Mononuclear cell (primary cell): ENCODE measurements around the gene PJA1. TPM values are rescaled to one million over a fixed set of nuclear protein-coding genes. Genes with fewer than 3 reads are reported as not detected.

Source experiments
- H3K27me3 ChIP-seq: 2 replicates; pipeline ENCODE4 v1.6.0; 2011; ENCODE audit warnings: low read length, control low read depth; ENCODE audit not compliant: insufficient read depth
- H3K4me1 ChIP-seq: 2 replicates; pipeline ENCODE4 v1.5.1; 2011; ENCODE audit warnings: mild to moderate bottlenecking, low read length, control low read depth; ENCODE audit not compliant: insufficient read depth
- H3K4me3 ChIP-seq: 2 replicates; pipeline ENCODE4 v1.5.1; 2011; ENCODE audit warnings: mild to moderate bottlenecking, low read length, moderate library complexity
- H3K9me3 ChIP-seq: 2 replicates; pipeline ENCODE4 v1.5.1; 2011; ENCODE audit warnings: low read depth, mild to moderate bottlenecking, control low read depth, low read length
- total RNA-seq: library from RNA; depleted of rRNA; stranded (reverse); fragments of >200 nt; gene quantifications from one replicate; pipeline ENCODE4 v1.2.3, GENCODE V29; 2012

Gene PJA1
- total RNA-seq, 1 donor = 15.8 TPM

DNA sequence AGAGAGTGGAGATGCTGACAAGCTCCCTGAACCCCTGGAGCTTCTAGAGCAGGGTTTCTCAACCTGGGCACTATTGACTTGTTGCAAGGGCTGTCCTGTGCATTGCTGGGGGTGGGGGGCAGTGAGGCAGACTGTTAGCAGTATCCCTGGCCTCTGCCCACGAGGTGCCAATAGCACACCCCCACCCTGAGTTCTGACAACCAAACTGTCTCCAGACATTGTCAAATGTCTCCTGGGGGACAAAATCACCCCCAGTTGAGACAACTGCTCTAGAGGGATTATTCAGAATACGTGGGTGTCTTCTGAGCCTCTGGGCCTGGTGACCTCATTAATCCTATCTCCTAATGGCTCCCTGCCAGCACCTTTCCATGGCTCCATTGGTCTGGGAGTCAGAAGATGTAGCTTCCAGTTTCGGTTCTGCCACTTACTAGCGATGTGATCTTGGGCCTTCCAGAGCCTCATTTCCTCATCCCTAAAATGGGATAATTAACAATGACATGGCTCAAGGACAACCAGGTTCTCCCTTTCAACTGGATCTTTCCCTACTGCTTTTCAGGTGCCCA, 17.6 kb upstream of the PJA1 start:
- no peak overlapping the region for H3K4me3 ChIP-seq
- no peaks in the 10 kb centered on the region for H3K27me3 ChIP-seq
- no peaks in the 10 kb centered on the region for H3K4me1 ChIP-seq
- H3K9me3 ChIP-seq = no peaks in the 10 kb centered on the region

DNA sequence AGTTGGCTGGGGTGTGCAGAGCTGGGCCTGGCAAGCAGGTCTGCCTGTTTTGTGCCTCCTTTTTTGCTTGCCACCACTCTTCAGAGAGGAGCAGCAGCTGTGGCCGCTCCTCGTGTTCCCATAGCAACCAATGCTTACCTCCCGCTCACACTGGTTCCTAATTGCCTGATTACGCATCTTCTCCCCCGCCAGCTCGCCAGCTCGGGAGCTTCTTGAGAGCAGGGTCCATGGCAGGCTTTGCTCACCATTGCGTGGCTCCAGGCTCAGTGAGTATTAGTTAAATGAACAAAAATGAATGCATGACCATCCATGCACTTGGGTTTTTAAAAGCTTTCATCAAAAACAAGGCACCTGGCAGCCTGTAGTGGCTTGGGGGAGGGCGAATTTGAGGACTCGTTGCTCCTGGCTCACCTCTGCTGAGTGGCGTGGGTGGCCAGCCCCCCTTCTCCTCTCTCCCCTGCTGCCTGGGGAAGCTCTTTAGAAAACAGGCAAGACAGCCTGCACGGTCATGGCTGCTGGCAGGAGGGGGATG, 14.2 kb upstream of the PJA1 start:
- Histone ChIP-seq H3K4me3 (no peak overlapping the region), H3K27me3 (no peaks in the 10 kb centered on the region), H3K4me1 (no peaks in the 10 kb centered on the region), H3K9me3 (no peaks in the 10 kb centered on the region)

DNA sequence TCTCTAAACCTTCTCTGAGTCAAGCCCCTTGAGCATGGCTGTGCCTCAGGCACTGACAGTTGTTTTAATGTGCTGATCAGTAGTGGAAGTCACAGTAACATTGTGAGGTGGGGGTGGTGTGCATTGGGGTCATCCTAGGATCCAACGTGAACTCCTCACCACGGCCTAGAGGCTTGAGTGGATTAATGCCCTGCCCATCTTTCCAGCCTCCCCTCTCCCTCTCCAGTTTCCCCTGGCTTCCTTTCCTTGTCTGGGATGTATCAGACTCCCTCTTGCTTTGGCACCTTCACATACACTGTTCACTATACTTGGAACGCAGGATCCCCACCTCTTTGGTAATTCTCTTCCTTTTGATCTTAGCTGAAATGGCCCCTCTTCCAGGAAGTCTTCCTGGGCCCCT, 13.3 kb upstream of the PJA1 start:
- H3K4me1 ChIP-seq = no peaks in the 10 kb centered on the region
- no peak overlapping the region for H3K4me3 ChIP-seq
- H3K9me3 ChIP-seq = no peaks in the 10 kb centered on the region
- no peaks in the 10 kb centered on the region for H3K27me3 ChIP-seq

DNA sequence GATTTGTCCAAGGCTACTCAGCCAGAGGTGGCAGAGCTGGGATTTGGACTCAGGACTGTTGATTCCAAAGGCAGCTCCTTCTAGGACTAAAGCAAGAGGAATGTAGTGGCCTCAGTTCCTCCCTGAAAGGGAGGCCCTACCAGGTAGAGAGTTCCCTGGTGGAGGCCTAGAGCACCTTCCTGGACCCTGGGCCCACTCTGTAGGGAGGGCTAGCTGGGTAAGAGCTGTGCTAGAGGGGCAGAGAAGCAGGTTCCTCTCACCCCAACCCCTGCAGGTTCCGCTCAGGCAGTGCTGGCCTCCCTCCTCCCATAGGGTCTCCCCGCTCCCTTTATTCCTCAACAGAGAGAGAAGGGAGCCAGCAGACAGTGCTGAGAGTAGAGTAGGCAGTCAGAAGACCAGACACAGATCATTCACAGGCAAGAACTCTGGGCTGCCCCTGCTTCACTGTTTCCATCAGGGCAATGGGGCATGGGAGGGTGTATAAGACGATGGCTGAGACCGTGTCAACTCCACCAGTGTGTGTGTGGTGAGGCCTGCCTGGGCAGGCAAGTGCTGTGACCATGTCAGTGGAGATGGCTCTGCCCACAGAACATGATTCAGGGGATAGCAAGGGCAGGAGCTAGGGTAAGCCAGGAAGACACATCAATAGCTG, 12.4 kb upstream of the PJA1 start:
- Histone ChIP-seq H3K4me1 (no peaks in the 10 kb centered on the region), H3K27me3 (no peaks in the 10 kb centered on the region), H3K9me3 (no peaks in the 10 kb centered on the region), H3K4me3 (no peak overlapping the region)

DNA sequence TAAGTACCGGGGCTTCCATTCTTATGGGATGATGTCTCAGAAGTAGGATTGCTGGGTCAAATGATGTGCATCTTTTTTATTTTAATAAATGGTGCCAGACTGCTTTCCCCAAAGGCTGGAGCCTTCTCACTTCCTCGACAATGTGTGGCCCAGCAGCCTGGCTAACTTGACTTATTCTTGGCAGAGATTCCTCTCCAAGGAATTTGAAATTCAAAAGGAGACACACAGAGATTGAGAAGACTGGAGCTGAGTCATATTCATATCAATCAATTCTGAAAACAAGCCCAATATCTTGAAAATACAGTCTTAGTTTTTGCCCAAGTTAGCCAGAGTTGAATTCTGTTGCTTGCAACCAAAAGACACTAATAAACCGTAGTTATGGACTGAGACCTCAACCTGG, 10.8 kb upstream of the PJA1 start:
- no peaks in the 10 kb centered on the region for H3K9me3 ChIP-seq
- H3K4me1 ChIP-seq = no peaks in the 10 kb centered on the region
- H3K4me3 ChIP-seq = no peak overlapping the region
- H3K27me3 ChIP-seq = no peaks in the 10 kb centered on the region

DNA sequence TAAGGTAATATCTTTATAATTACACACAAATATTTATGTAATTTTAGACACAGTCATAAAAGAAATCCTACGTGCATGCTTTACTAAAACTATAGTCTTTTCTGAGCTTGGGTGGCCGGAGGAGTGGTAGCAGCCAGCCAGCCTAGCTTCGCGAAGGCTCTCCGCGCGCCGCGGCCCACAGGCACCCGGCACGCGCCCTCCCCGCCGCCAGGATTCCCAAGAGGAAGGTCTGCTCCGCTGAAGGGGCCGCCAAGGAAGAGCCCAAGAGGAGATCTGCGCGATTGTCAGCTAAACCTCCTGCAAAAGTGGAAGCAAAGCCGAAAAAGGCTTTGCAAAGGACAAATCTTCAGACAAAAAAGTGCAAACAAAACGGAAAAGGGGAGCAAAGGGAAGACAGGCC, 8.7 kb upstream of the PJA1 start:
- Histone ChIP-seq H3K4me3 (no peak overlapping the region), H3K4me1 (no peaks in the 10 kb centered on the region), H3K27me3 (no peaks in the 10 kb centered on the region)

DNA sequence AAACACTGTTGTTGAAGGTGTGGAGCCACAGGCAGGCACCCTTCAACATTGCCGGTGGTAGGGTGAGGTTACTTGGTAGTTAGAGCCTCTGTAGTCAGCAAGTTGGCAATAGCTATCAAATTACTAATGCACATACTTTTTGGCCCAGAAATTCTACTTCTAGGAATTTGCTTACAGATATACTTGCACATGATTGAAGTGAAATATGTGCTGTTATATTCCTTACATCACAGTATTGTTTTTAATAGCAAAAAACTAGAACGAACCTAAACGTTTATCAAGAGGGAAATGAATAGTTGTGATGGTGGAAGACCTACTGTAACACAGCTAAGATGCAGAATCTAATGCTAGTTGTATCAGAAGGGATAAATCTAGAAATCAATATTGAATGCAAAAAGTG, 7.7 kb upstream of the PJA1 start:
- Histone ChIP-seq H3K9me3 (no peaks in the 10 kb centered on the region), H3K4me3 (no peak overlapping the region), H3K27me3 (no peaks in the 10 kb centered on the region), H3K4me1 (no peaks in the 10 kb centered on the region)

More for the DNA sequence above, 8.7 kb upstream of the PJA1 start:
- no peaks in the 10 kb centered on the region for H3K9me3 ChIP-seq

DNA sequence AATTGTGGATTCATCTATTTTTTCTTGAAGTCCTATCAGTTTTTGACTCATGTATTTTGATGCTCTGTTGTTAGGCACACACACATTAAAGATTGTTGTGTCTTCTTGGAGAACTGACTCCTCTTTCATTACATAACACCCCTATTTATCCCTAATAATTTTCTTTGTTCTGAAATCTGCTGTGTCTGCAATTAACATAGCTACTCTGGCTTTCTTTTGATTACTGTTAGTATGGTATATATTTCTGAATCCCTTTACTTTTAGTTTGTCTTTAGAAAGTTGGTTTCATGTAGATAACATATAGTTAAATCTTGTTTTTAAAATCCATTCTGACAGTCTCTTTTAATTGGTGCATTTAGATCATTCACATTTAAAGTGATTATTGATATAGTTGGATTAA, 5.1 kb upstream of the PJA1 start:
- Histone ChIP-seq H3K4me3 (no peak overlapping the region), H3K27me3 (no peaks in the 10 kb centered on the region), H3K9me3 (no peaks in the 10 kb centered on the region), H3K4me1 (no peaks in the 10 kb centered on the region)

DNA sequence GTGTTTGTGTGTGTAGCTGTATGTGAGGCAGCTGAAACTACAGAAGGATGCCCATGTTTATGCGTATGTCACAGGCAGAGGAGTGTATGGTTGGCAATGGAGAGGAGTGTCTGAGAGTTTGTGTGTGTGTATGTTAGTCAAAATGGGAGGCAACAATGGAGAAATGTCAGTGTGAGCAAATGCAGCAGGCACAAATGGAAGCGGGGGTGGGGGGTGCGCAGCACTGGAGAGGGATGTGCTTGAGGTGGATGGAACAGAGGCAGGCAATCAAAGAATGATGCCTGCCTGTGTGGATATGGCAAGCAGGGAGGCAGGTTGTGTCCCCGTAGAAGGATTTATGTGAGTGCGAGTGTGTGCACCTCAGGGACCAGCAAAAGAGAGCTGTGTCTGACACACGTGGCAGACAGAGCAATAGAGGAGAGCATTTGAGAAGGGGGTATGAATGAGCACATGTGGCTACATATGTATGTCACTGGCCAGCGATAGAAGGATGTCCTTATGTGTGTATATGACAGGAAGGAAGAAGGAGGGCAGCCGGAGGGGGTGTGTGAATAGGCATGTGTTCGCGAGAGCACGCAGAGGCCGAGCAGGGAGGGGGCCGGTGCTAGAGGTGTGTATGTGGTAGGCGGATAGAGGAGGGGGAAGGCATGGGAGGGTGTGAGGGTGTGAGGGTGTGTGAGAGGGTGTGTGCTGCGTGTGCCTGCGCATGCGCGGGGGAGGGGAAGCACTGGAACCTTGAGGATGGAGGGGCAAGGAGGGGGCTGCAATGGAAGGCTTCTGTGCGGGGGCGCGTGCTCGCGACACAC, 1.1 kb downstream of the PJA1 start:
- Histone ChIP-seq H3K27me3 (no peaks in the 10 kb centered on the region), H3K9me3 (no peaks in the 10 kb centered on the region), H3K4me3 (peak overlapping the region; percentile 52), H3K4me1 (no peaks in the 10 kb centered on the region)

DNA sequence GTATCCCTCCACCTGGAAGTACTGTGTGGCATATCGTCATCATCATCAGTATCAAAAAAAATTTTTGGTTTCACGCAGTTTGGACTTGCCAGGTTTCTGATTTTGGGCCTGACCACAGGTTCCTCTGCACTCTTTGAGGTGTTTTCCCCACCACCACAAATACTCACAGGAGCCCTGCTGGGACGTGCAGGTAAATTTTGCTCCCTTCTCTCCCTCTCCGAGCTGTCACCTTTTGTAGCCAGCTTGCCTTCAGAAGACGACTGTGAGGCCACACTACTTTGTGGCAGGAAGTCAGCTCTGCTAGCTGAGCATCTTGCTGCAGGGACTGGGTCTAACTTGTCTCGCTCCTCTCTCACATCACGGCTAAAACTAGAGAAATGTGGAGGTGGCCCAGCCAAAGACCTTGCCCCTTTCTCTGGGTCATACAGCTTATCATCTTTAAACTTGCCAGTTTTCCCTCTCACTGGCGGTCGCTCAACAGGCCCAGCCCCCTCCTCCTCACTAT, 2.8 kb downstream of the PJA1 start:
- H3K27me3 ChIP-seq = no peaks in the 10 kb centered on the region
- no peaks in the 10 kb centered on the region for H3K9me3 ChIP-seq
- no peak overlapping the region for H3K4me3 ChIP-seq
- no peaks in the 10 kb centered on the region for H3K4me1 ChIP-seq

DNA sequence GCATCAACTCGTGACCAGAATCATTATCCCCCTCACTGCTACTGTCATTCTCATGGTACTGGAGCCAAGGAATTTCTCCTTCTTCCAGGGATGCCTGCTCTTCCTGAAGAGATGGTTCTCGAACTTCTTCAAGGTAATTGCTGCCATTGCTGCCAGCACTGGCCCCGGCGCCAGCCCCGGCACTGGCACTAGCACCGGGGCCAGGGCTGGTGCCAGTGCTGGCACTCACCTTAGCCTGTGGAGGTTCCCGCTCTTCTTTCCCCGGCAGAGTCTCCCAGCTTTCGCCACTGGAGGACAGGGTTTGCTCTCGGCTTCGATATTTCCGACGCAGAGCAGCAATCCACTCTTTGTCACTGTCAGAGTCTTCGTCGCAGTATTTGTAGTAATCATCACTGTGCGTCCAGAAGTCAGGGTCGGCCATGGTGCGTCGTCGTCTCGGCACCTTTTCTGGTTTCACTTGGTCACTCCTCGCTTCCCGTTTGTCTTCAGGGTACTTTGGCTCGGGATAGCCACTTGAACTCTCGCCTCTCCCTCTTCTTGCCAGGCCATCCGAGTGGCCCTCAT, 3.4 kb downstream of the PJA1 start:
- no peaks in the 10 kb centered on the region for H3K4me1 ChIP-seq
- H3K9me3 ChIP-seq = no peaks in the 10 kb centered on the region
- H3K4me3 ChIP-seq = no peak overlapping the region
- H3K27me3 ChIP-seq = no peaks in the 10 kb centered on the region

DNA sequence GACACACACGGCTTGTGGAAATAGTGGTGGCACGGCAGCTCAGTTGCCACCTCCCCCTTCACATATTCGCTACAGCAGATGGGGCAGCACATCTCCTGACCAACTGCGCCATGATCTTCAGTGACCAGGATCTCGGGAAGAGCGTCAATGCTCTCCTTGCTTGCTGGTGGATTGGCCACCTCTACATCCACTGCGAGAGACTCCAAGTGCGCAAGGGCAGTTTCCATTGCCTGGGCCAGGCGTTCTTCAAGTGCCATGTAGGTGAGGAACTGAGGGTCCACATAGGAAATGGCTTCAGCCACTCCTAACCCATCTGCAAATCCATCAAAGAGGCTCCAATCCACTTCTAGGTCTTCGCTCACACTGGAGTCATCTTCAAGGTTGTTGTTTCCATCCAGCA, 3.9 kb downstream of the PJA1 start:
- Histone ChIP-seq H3K9me3 (no peaks in the 10 kb centered on the region), H3K4me3 (no peak overlapping the region), H3K4me1 (no peaks in the 10 kb centered on the region), H3K27me3 (no peaks in the 10 kb centered on the region)

DNA sequence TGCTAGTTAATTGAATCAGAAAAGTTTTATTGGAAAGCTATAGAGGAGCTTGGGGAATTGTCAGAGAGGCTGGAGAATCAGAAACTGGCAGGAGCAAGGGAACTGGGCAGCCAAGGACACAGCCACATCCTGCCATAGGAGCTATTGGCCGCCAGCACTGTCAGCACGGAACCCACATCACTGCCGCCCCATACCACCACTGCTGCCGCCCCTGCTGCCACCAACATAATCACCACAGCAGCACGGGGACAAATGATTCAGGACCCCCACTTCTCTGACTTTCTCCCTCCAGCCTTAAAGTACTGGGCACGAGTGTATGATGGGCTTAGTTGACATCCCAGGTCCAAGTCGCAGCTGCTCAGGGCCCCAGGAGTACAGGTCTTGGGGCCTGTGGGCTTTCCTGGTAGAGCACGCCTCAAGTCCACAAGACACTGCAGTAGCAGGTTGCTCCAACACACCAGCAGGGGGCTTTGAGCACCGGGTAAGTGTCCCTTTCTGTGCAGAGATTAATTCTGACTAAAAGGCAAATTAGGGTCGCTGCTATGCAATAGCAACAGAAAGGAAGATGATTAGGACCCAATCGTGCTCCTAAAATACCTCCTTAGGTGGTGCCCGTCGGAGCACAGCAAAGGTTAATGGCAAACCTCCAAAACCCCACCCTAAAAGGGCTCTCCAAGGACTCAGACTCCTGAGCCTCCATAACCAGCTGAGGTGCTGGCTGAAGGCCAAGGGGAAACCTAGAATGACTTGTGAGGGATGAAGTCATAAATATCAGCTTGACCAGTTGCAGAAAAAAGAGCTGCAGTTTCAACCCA, 6.9 kb downstream of the PJA1 start:
- H3K27me3 ChIP-seq = no peaks in the 10 kb centered on the region
- no peaks in the 10 kb centered on the region for H3K4me1 ChIP-seq
- H3K4me3 ChIP-seq = no peak overlapping the region
- no peaks in the 10 kb centered on the region for H3K9me3 ChIP-seq

DNA sequence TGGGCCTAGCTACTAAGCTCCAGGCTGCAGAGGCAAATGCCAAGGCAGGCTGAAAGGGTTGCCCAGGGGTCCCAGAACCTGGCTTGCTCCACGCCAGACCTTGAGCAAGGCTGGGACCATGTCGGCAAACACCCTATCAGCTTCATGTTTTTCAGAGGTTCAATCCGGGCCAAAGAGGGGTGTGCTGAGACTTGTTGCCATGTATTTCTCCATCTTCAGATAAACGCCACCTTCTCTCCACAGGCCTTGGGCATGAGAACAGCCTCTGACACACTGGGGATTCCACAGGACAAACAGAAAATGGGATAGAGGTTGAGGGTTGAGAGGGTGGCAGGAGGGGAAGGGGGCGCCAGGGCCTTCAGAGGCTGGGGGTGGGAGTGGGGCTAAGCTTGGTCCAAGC, 8.6 kb downstream of the PJA1 start:
- no peaks in the 10 kb centered on the region for H3K9me3 ChIP-seq
- H3K27me3 ChIP-seq = no peaks in the 10 kb centered on the region
- peaks cover 4% of the 10 kb centered on the region for H3K4me1 ChIP-seq
- no peak overlapping the region for H3K4me3 ChIP-seq
